Measurements from ENCODE around the gene SYDE2. TPM values are rescaled to one million over a fixed set of nuclear protein-coding genes. Genes with fewer than 3 reads are reported as not detected.

The SYDE2 gene
- total RNA-seq, 1 donor from 2014 or later, result 7.6 TPM

DNA sequence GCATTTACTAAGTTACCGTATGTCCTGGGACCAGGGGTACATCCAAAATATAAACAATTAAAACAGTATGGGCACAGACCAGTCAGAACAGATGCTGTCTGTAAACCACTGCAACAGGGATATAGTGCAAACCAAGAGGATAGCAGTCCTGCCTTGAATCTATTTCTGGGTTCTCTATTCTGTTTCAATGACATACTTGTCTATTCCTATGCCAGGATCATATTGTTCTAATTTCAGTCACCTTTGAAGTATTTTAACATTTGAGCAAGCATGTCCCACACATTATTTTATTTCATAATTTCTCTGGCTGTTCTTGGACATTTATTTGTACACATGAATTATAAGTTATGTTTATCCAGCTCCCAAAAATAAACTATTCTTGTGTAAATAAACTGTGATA, 28.2 kb upstream of the SYDE2 start:
- H3K4me3 ChIP-seq (ENCODE audit: low read depth, low read length), result no peak overlapping the region
- H3K27me3 ChIP-seq (ENCODE audit: control insufficient read depth, insufficient read depth, low read length), result no peaks in the 10 kb centered on the region
- TF ChIP-seq, protein P1, sequence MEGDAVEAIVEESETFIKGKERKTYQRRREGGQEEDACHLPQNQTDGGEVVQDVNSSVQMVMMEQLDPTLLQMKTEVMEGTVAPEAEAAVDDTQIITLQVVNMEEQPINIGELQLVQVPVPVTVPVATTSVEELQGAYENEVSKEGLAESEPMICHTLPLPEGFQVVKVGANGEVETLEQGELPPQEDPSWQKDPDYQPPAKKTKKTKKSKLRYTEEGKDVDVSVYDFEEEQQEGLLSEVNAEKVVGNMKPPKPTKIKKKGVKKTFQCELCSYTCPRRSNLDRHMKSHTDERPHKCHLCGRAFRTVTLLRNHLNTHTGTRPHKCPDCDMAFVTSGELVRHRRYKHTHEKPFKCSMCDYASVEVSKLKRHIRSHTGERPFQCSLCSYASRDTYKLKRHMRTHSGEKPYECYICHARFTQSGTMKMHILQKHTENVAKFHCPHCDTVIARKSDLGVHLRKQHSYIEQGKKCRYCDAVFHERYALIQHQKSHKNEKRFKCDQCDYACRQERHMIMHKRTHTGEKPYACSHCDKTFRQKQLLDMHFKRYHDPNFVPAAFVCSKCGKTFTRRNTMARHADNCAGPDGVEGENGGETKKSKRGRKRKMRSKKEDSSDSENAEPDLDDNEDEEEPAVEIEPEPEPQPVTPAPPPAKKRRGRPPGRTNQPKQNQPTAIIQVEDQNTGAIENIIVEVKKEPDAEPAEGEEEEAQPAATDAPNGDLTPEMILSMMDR (IDR thresholded peaks at IDR 0.05; ENCODE audit: insufficient read depth, low read length, poor library complexity, severe bottlenecking), result no peak
- DNase-seq (ENCODE audit: low read depth), result no peak
- H3K36me3 ChIP-seq (ENCODE audit: control insufficient read depth, insufficient read depth, low read length), result no peaks in the 10 kb centered on the region

DNA sequence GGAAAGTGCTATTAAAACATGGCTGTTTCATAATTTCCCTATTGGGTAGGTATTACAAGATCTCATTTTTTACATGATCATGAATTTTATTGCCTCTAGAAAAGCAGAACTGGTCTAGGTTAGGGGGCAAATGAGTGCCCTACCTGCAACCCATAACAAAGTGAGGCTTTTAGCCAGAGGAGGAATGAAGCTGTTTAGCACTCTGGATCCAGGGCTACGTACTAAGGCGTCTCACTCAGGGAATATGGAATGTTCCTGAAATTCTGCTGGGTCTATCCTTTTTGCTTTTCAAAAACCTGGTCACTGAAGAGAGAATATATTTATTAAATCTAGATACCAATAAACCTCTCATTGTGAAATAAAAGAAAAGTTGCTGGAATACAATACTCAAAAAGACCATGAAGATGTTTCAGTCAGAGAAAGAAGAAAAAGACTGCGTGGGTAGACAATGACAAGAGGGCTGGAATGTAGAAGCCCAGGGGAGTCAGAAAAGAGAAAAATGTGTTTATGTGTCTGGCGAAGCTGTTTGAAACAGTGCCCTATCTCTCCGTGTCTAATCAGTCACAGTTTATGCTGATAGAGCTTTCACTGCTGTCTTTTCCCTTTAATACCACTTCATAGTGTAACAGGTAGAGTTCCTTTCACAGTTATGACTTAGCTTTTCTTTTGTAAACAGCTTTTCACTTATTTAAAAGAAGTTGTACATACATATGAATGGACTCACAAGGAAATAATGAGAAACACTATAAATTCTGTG, 25.0 kb upstream of the SYDE2 start:
- no peaks in the 10 kb centered on the region for H3K36me3 ChIP-seq (ENCODE audit: control insufficient read depth, insufficient read depth, low read length)
- no peaks in the 10 kb centered on the region for H3K27me3 ChIP-seq (ENCODE audit: control insufficient read depth, insufficient read depth, low read length)
- H3K4me3 ChIP-seq (ENCODE audit: low read depth, low read length), result no peak overlapping the region
- DNase-seq (ENCODE audit: low read depth), result no peak
- TF ChIP-seq, protein P1 (IDR thresholded peaks at IDR 0.05; ENCODE audit: insufficient read depth, low read length, poor library complexity, severe bottlenecking), result no peak

DNA sequence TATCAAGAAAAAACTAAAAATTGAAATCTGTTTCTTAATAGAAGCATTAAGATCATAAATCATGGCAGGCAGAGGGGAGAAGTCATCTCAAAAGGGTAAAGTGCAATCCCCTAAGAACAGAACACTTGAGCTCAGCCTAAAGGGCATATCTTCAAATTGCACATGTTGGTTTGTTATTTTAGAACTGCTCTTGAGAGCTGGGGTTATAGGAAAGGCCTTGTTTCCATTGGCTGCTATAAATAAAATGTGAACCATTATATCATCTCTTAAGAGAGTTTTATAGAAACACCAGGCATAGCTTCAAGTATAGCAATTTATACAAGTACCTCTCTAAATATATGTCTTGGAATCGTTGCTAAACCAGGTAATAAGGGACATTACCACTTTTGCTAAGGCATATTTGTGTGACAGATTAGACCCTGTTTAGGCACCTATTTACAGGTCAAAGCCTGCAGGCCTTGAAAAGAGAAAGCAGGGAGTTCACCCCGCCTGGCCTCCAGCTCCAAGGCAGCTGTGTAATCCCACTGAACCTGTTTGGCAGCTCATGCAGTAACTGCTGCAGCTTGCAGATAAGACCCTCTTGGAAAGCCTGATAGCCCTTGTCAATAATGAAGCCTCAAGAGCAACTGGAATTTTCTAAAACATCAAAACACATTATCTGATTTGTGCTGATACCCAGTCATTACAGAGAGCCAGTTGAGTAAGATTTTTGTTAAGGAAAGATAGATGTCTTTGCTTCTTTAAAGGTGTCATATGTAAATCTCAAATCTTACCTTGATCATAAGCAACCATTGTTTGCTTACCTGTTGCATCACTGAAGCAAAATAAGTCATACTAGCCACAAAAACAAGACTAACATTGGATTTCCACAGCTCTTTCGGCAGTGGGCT, 24.2 kb upstream of the SYDE2 start:
- DNase-seq (ENCODE audit: low read depth), result no peak
- H3K36me3 ChIP-seq (ENCODE audit: control insufficient read depth, insufficient read depth, low read length), result no peaks in the 10 kb centered on the region
- no peaks in the 10 kb centered on the region for H3K27me3 ChIP-seq (ENCODE audit: control insufficient read depth, insufficient read depth, low read length)
- TF ChIP-seq, protein P1 (IDR thresholded peaks at IDR 0.05; ENCODE audit: insufficient read depth, low read length, poor library complexity, severe bottlenecking), result no peak
- H3K4me3 ChIP-seq (ENCODE audit: low read depth, low read length), result no peak overlapping the region

DNA sequence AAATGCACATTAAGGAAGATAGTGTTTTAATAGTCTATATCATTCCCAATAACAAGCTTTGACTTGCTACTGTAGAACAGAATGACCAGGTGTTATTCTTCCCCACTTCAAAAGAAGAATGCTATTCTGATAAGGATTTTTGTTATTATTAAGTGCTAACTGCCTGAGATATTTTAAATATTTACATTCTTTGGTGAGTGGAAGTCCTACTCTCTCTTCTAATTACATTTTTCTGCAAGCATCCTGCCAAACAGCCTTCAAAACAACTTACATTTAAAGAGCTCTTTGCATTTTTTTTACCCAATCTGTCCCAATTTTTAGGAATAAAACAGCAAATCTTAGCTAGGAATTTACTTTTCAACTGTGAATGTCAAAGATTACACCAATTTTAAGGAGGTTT, 23.5 kb upstream of the SYDE2 start:
- TF ChIP-seq, protein P1 (IDR thresholded peaks at IDR 0.05; ENCODE audit: insufficient read depth, low read length, poor library complexity, severe bottlenecking), result no peak
- no peaks in the 10 kb centered on the region for H3K36me3 ChIP-seq (ENCODE audit: control insufficient read depth, insufficient read depth, low read length)
- DNase-seq (ENCODE audit: low read depth), result no peak
- H3K27me3 ChIP-seq (ENCODE audit: control insufficient read depth, insufficient read depth, low read length), result no peaks in the 10 kb centered on the region
- no peak overlapping the region for H3K4me3 ChIP-seq (ENCODE audit: low read depth, low read length)

DNA sequence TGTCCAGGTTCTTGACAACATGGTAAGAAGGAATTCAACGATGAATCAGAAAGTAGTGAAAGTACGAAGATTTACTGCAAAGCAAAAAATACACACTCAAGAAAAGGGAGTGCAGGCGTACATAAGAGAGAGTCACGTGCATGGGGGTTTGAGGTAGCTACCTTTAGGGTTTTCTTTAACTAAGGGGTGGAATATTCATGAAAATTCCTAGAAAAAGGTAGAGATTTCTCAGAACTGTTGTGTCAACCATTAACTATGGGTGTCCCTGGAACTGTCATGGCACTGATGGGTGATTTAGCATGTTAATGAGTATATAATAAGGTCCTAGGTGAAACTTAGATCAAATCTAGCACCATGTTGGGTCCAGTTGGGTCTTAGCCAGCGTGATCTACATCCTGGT, 22.5 kb upstream of the SYDE2 start:
- H3K4me3 ChIP-seq (ENCODE audit: low read depth, low read length), result no peak overlapping the region
- no peak for DNase-seq (ENCODE audit: low read depth)
- H3K36me3 ChIP-seq (ENCODE audit: control insufficient read depth, insufficient read depth, low read length), result no peaks in the 10 kb centered on the region
- no peaks in the 10 kb centered on the region for H3K27me3 ChIP-seq (ENCODE audit: control insufficient read depth, insufficient read depth, low read length)
- TF ChIP-seq, protein P1 (IDR thresholded peaks at IDR 0.05; ENCODE audit: insufficient read depth, low read length, poor library complexity, severe bottlenecking), result no peak
